Forelimb muscle (tissue), 1 donor: Measurements from ENCODE around the gene PDE4B. TPM values are rescaled to one million over a fixed set of nuclear protein-coding genes. Genes with fewer than 3 reads are reported as not detected.
A peak's percentile ranks its signal among the peaks of the same experiment; 100 is the strongest.
"Not testable (repeated sequence)": the region's sequence is repeated elsewhere in the genome, so short reads cannot be mapped to it uniquely, and the experiment has no call there.

Source experiments
- DNase-seq: peaks from one replicate; pipeline ENCODE4 v3.0.0-alpha.2; 2013; ENCODE audit warnings: low read depth
- polyA plus RNA-seq: library from polyadenylated mRNA; unstranded; fragments of 120-200 nt; gene quantifications from one replicate; pipeline ENCODE4 v1.2.1, GENCODE V29; 2013; ENCODE audit not compliant: insufficient read length

The PDE4B gene
- polyA plus RNA-seq, 1 donor: 16.7 TPM

DNA sequence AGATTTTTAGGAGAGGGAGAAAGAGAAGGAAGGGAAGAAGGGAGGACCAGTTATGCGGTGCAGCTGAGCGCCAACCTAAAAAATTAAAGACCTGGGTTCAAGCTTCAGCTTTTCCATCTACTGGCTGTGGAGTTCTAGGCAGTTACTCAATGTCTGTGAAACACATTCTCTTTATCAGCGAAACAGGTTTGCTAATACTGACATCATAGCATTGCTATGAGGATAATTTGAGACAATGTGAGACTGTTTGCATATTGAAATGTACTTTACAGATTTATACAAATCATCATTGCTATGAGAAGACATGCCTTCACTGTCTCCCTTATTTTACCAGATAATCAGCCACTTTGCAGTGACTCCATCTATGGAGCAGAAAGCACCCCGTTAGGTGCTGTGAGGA, 518.4 kb downstream of the PDE4B start:
- DNase-seq: no peak

DNA sequence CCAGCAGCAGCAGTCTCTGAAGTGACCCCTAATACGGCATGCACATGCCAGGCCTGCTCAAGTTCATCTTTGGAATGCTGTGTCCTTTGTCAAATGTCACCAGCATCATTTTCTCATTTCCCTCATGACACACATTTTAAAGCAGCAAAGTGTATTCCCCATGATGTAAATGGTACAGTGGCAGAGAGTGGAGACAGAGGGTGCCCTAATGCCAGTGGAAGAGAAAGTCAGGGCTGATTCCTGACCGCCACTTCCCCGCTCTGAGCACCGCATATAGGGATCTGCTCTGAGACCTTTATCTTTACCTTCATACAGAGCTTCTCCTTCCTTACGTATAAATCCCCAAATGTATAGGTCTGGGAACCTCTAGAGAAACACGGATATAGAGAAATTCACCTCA, 518.9 kb downstream of the PDE4B start:
- DNase-seq: no peak

DNA sequence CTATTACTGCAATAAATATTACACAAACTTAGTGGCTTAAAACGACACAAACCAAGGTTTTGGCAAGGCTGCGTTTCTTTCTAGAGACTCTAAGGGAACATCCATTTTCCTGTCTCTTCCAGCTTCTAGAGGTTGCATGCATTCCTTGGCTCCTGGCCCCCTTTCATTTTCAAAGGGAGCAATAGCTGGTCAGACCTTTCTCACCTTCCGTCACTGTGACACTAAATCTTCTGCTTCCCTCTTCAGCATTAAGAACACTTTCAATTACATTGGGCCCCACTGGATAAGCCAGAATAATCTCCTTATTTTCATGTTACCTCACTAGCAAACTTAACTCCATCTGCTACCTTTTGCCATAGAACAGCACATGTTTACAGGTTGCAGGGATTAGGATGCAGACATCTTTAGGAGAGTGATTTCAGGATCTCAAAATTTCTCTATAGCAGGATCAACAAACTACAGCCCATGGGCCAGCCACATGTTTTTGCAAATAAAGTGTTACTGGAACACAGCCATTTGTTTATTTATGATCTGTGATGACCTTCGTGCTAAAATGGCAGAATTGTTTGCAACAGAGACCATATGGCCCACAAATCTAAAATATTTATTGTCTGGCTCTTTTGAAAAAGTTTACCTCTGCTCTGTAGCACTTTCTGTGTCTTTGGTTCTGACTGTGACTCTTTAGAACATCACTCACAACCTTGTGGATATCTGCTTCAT, 519.7 kb downstream of the PDE4B start:
- no peak for DNase-seq

DNA sequence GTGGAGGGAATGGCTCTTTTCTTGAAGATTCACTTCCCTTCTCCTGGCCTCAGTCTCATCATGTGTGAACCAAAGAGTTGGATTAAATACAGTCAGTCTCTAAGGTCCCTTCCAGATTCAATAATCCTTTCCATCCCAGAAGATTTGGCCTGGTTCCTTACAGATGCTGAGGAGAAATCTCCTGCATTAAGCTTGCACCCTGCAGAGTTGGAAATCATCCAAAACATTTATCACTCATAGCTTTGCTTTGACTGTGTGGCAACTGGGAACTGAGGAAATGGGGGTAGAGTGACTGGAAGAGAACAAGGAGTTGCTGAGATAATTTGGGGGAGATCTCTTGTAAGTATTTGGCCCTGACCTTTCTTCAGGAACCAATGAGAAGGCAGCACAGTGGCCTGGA, 520.7 kb downstream of the PDE4B start:
- no peak for DNase-seq

DNA sequence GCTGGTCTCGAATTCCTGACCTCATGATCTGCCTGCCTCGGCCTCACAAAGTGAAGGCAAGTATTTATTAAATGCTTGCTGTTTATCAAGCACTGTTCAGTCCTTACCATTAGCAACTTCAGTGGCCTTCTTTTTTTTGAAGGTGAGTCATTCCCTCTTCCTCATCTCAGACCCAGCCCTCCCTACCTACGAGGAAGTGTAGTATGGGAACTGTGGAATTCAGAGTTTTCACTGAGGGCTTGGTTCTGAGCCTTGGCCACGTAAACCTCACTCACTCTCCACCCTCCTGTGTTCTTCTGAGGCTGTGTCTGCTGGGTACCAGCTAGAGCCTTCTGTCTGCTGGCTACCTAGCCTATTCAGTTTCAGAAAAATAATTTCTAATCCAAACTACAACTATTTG, 523.0 kb downstream of the PDE4B start:
- DNase-seq: no peak

DNA sequence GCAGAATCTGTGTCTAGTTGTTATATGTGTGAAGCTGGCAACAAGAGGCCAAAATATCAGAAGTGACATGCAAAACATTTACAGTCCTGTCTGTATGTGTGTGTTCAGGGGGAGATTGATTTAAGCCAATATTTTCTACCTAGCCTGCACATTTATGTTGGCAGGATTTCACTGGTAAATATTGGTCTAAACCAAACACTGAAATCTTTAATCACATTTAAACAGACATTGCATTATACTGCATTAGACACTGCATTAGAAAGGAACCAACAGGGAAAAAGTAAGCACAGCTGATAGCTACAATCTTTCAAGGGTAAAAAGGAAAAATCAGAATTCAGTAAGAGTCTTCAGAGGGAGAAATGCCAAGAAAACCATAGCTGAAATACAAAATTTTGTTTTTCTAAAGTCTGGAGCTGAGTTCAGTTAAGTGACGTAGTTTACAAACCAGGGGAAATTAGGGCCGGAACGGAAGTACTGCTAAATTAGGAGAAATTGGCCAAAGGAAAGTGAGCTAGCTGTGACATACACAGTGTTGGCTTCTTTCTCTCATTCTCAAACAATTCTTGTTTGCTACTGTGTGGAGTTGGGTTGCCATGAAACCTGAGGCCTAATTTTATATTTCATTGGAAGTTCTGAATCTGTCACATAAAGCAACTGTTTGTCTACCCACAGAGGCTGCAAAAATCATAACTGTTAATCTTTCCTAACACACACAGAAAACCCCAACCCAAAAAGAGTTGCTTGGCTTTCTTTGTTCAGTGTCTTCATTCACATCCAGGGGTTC, 524.0 kb downstream of the PDE4B start:
- no peak for DNase-seq

DNA sequence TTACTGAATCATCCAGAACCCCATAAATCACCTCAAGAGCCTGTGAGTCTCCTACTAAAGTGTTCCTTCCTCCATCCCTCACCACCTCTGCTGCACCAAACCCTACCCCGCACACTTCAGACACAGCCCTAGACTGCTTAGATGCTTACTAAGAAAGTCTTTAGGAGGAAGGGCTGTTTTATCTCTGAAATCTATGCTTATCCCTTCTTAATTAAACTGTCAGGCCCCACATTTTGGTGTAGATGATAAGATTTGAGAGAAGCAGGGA, 524.5 kb downstream of the PDE4B start:
- DNase-seq: no peak

DNA sequence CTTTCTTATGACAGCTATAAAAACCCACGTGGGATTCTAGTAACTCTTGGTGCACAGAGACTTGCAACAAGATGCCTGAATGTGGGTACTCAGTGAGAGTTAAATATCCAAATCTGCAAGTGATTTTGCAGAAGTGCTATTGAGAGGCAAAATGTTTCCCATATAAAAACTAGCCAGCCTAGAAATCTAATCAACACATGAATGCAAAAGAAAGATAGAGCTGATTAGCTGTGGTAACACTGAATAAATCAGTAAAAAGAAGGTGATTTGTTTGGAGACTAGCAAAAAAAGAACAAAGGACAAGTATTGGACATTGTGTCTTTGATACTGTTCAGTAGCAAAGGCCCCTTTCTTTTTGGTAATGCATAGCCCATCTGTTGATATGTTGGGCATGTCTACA, 527.5 kb downstream of the PDE4B start:
- no peak for DNase-seq

DNA sequence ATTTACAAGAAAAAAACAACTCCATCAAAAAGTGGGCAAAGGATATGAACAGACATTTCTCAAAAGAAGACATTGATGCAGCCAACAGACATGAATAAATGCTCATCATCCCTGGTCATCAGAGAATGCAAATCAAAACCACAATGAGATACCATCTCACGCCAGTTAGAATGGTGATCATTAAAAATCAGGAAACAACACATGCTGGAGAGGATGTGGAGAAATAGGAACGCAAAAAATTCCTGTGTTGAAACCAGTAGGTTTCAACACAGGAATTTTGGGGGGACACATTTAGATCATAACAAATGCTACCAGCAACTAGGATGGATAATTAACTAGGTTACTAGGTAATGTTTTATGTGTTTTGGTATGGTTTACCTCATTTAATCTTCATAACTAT, 529.8 kb downstream of the PDE4B start:
- not testable (repeated sequence) for DNase-seq

DNA sequence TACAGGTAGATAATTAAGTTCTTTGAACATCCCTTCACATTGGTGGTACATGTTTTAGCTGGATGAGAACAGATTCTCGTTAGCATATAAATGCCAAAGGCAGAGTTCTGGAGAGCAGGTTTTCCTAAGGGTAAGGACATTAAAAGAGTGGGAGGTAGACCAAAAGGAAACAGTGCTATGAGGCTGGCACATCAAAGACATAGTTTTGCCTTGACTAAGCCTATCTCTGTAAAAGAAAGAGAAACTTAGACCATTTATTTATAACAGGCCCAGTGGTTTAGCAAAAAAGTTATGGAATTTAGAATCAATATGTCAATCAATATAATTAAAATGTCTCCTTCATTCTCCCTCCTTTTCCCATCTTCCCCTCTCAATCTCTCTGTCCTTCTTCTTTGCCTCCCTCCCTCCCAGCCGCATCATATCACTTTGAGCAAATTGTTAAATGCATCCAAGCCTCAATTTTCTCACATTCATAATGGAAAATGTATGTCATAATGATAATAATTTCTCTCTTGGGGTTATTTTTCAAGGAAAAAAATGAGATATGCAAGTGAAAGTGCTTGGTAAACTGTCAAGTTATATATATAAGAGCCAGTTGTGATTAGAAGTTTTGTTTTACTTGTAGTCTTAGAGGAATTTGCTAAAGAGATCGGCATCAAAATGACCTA, 531.4 kb downstream of the PDE4B start:
- DNase-seq: no peak

DNA sequence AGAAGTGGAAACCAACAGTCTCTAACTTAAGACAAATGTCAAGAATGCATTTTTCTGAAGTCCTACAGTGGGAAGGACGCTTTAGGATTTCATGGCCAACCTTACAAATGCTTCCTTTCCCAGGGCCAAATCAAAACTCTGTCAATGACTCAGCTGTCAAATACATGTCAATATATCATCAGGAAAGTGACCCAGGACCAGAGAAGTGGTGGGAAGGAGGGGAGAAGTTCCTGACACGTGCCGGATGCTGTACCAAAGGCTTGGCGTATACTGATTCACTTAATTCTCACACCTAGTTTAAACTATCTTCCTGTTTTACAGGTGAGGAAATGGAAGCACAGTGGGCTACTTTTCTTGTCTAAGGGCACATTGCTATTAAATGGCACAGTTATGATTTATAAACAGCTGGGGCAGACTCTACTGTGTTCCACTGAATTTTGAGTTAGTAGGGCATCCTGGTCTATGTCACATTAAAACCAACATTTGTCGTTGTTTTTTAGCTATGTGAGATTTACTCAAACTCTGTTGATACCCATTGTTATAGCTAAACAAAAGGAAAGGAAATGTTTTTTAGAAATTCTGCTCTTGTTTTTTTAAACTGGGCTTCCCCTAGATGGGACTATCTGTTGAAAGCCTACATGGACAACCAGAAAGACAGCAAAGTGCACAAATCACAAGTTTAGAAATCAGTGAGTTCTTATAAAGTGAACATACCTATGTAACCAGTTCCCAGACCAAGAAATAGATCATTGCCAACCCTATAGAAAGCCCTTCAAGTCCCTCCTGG, 533.1 kb downstream of the PDE4B start:
- no peak for DNase-seq

DNA sequence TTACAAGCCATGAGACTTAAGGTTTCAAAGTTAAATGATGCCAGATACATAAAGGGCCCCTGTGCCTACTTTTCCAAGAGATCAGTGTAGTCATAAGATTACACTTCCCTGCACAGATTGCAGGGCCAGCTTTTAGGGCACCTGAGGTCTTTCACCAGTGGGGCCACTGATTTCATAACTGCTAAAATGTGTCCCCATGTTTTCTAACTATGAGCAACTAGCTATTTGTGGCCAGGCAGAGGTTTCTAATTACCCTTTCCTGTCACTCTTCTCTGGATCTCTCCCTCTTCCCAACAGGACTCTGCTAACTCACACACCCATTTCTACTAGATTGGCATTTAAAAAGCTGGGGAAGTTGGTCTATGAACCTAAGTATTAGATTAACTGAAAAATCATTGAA, 534.2 kb downstream of the PDE4B start:
- DNase-seq: no peak

DNA sequence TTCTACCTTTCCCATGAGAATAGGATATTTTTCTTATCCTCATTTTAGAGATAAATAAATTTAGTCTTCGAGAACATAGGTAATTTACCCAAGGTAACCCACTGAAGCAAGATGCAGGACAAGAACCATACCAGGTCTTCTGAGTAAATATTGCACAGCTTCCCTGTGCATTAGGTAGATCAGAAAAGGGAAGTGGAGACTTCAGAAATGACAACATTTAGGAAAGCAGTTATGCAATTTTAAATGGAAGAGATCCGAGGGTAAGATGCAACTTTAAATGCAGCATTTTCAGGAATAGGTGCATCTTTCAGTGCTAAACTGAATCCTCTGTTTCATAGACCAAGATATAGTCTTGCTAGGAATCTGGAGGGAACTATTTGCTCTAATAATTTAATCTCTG, 534.9 kb downstream of the PDE4B start:
- DNase-seq: no peak

DNA sequence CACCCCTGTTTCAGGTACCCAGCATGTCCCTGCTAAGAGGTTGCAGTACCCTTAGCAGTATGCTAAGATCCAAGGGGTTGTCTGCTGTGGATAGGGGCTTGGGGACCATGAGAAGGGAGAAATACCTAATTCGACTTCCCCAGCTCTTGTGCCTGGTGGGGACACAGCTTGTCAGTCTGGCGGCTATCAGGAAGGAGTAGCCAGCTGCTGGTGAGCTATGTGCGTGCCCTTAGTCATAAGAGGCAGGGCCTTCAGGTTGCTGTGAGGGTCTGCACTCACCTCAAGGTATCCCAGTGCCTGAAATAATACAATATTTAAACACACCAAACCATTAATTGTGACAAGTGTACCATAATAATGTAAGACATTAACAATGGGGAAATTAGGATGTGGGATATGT, 536.2 kb downstream of the PDE4B start:
- DNase-seq: no peak

DNA sequence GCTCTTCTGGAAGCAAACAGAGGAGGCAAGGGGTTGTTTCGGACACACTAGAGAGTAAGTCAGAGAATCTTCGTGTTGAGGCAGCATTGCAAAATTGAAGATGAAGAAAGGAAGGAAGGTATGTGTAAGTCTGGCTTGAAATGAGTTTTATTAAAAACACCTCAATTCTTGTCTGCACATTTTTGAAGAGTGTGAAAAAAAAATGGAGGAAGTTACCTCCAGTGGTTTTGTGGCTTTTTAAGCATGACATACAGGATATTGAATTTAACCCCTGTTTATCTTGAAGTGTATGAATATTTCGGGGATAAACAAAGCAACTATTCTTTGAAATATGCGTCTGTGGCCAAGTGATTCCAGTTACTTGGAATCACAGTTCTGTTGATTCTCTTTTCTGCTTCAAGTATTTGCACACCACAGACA, 538.0 kb downstream of the PDE4B start:
- no peak for DNase-seq

DNA sequence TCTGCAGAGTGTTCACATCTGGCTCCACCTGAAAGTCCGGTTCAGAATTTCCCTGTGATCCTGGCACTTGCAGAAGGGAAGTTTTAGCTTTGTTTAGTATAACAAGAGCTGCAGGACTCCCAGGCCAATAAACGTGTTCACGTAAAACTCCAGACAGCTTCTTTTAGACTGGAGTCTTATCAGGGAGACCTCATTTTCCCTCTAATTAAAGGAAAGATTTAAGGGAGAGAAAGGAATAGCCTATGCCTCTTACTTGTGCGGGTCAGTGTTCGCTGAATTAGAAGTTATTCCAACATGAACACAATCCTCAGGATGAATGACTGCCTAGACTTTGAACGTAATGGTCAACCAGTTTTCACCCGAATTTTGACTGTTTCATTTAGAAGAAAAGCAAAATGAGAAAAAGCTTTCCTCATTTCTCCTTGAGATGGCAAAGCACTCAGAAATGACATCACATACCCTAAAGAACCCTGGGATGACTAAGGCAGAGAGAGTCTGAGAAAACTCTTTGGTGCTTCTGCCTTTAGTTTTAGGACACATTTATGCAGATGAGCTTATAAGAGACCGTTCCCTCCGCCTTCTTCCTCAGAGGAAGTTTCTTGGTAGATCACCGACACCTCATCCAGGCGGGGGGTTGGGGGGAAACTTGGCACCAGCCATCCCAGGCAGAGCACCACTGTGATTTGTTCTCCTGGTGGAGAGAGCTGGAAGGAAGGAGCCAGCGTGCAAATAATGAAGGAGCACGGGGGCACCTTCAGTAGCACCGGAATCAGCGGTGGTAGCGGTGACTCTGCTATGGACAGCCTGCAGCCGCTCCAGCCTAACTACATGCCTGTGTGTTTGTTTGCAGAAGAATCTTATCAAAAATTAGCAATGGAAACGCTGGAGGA, 539.2 kb downstream of the PDE4B start:
- peak; percentile 86 for DNase-seq

DNA sequence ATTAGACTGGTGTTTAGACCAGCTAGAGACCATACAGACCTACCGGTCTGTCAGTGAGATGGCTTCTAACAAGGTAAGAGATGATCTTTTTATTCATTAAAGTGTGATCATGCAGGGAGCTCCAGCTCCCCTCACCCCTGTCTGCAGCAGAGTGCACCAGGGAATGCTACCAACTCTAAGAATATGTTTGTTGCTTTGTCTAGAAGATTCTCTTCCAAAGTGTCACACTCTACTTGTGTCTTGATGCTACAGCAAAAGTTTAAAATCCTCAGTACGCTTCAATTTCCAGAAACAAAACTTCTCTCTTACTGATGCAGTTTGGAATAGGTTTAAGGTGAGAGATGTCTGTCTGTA, 539.8 kb downstream of the PDE4B start:
- no peak for DNase-seq

DNA sequence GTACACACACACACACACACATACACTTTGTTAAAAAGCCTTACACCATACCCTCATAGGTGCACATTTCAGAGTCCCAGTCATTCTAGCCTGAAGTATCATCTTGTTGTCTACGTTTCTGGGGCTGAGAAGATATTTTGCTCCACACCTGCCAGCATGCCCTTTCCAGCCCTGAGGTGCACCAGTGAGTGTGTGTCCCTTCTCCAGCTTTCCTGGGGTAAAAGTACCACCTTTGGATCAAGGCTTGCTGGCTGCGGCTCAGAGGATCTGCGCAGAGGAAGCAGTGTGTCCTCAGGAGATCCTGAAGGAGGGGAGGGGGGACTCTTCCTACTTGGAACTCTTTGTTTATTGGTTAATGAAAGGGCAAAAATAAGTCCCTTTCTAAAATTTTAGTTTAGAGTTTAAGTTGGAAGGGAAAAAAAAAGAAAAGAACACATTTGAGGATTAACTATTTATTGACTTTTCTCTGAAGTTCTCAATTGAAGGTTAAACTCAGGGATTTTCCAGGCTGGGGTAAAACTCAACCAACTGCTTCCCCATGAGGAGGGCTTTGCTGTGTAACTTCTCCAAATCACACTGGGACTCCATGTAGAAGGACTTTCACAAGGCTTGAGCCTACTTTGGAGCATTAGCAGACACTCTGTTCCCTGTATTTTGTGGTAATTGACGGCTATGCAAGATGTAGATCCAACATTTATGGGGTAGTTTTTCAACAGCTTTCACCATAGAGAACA, 540.9 kb downstream of the PDE4B start:
- DNase-seq: no peak

DNA sequence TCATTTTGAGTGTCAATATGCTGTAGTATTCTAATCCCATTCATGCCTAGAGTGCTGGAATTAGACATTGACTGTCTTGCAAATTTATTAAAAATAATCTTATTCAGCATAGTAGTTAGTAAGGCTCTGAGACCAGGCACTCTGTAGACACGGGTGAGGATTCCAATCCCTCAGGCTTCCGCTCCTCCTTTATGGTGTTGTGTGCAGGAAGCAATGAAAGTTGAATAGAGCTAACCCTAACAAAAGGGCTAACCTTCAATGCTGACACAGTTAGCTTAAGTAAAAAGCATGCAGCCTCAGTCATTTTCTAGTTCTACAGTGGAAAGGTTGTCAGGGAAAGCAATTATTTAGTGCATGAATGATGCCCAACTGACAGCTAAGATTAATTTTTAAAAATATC, 541.6 kb downstream of the PDE4B start:
- DNase-seq: no peak

DNA sequence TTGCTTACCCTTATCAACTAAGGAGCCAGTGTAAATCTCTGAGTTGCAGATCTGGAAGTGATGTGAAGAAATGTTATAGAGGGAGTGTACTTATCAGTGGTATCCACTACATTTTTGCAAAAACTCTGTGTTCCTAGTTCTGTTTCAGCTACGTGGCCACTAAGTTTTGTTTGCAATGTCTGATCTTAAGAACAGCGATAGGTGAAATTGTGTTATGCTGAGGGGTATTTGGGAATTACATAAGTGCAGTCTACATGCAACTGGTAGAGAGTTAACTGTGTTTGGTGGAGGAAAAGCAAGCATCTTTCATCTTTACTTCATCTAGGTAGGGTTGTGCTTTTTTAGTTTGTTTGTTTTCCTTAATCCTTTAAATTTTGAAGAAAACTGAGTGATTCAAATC, 542.4 kb downstream of the PDE4B start:
- DNase-seq: no peak
